Liver (tissue), 9 donors: ENCODE results near the gene ENOX2. TPM values are rescaled to one million over a fixed set of nuclear protein-coding genes. Genes with fewer than 3 reads are reported as not detected.
A peak's percentile ranks its signal among the peaks of the same experiment; 100 is the strongest.

Experiments used
- DNase-seq: peaks from one replicate; pipeline ENCODE4 v3.0.0-alpha.2; 2017; ENCODE audit warnings: low spot score
- H3K27ac ChIP-seq, 2 donors: one replicate each; pipeline ENCODE4 v1.7.0; 2013; ENCODE audit warnings: inconsistent platforms in 2 of 2, low read length in 2 of 2, control low read depth in 1 of 2, low read depth in 1 of 2, mild to moderate bottlenecking in 1 of 2
- H3K27me3 ChIP-seq, 4 donors: one replicate each; pipeline versions ENCODE4 v1.6.1 to v1.7.0; 2013; ENCODE audit warnings: low read length in 3 of 4, inconsistent platforms in 1 of 4, mild to moderate bottlenecking in 1 of 4, moderate library complexity in 1 of 4; ENCODE audit not compliant: control insufficient read depth in 4 of 4, insufficient read depth in 4 of 4
- H3K36me3 ChIP-seq, 4 donors: one replicate each; pipeline versions ENCODE4 v1.6.1 to v1.7.0; 2013; ENCODE audit warnings: low read length in 3 of 4, mild to moderate bottlenecking in 3 of 4, low read depth in 1 of 4, moderate library complexity in 1 of 4; ENCODE audit not compliant: control insufficient read depth in 4 of 4, insufficient read depth in 3 of 4
- H3K4me1 ChIP-seq, 4 donors: one replicate each; pipeline versions ENCODE4 v1.6.1 to v1.7.0; 2013; ENCODE audit warnings: low read length in 3 of 4, mild to moderate bottlenecking in 3 of 4, moderate library complexity in 1 of 4; ENCODE audit not compliant: control insufficient read depth in 4 of 4, insufficient read depth in 4 of 4
- H3K4me3 ChIP-seq, 3 donors: one replicate each; pipeline versions ENCODE4 v1.6.1 to v1.7.0; 2013; ENCODE audit warnings: low read length in 3 of 3, control low read depth in 1 of 3, low read depth in 1 of 3, mild to moderate bottlenecking in 1 of 3
- H3K9ac ChIP-seq, 2 donors: one replicate each; pipeline ENCODE4 v1.7.0; 2013; ENCODE audit warnings: low read length in 2 of 2, mild to moderate bottlenecking in 2 of 2, moderate library complexity in 2 of 2, control low read depth in 1 of 2, low read depth in 1 of 2
- H3K9me3 ChIP-seq, 4 donors: one replicate each; pipeline versions ENCODE4 v1.6.1 to v1.7.0; 2013; ENCODE audit warnings: low read length in 3 of 4; ENCODE audit not compliant: control insufficient read depth in 4 of 4
- EGR1 ChIP-seq, 2 donors: IDR thresholded peaks; 2 replicates each; pipeline ENCODE4 v1.6.1; 2016 to 2018; ENCODE audit warnings: antibody characterized with exemption in 2 of 2, low read depth in 2 of 2
- FOXA1 ChIP-seq: IDR thresholded peaks from 2 replicates; pipeline ENCODE4 v1.6.1; 2016; ENCODE audit warnings: antibody characterized with exemption
- FOXA2 ChIP-seq: IDR thresholded peaks from 2 replicates; pipeline ENCODE4 v1.6.1; 2016; ENCODE audit warnings: antibody characterized with exemption
- GABPA ChIP-seq, 2 donors: IDR thresholded peaks in 1 of 2; conservative IDR thresholded peaks in 1 of 2; 2 replicates each; pipeline ENCODE4 v1.6.1; 2016; ENCODE audit warnings: antibody characterized with exemption in 2 of 2, mild to moderate bottlenecking in 1 of 2, moderate library complexity in 1 of 2
- HNF4A ChIP-seq, 2 donors: conservative IDR thresholded peaks; 2 replicates each; pipeline ENCODE4 v1.6.1; 2016; ENCODE audit warnings: antibody characterized with exemption in 2 of 2, mild to moderate bottlenecking in 2 of 2
- HNF4G ChIP-seq: IDR thresholded peaks from 2 replicates; pipeline ENCODE4 v1.6.1; 2016; ENCODE audit warnings: antibody characterized with exemption
- JUND ChIP-seq, 2 donors: IDR thresholded peaks; 2 replicates each; pipeline ENCODE4 v1.6.1; 2016; ENCODE audit warnings: antibody characterized with exemption in 2 of 2
- NR2F2 ChIP-seq: IDR thresholded peaks from 2 replicates; pipeline ENCODE4 v1.6.1; 2016; ENCODE audit warnings: antibody characterized with exemption
- RAD21 ChIP-seq, 2 donors: IDR thresholded peaks; 2 replicates each; pipeline ENCODE4 v1.6.1; 2016; ENCODE audit warnings: antibody characterized with exemption in 2 of 2, mild to moderate bottlenecking in 2 of 2
- RXRA ChIP-seq, 2 donors: IDR thresholded peaks; 2 replicates each; pipeline ENCODE4 v1.6.1; 2017 to 2018; ENCODE audit warnings: antibody characterized with exemption in 2 of 2, mild to moderate bottlenecking in 1 of 2
- SP1 ChIP-seq: IDR thresholded peaks from 2 replicates; pipeline ENCODE4 v1.6.1; 2018; ENCODE audit warnings: antibody characterized with exemption, mild to moderate bottlenecking
- TAF1 ChIP-seq: conservative IDR thresholded peaks from 2 replicates; pipeline ENCODE4 v1.6.1; 2016; ENCODE audit warnings: antibody characterized with exemption, mild to moderate bottlenecking
- YY1 ChIP-seq: IDR thresholded peaks from 2 replicates; pipeline ENCODE4 v1.6.1; 2016; ENCODE audit warnings: antibody characterized with exemption, mild to moderate bottlenecking
- WGBS: extraction: QIAGEN DNeasy Blood & Tissue Kit; methylation state at CpG from one replicate; pipeline ENCODE4 v1.1.7; 2013; 5-methylcytosine and 5-hydroxymethylcytosine counted together
- polyA plus RNA-seq, 2 donors: library from polyadenylated mRNA; stranded (reverse) in 1 of 2; unstranded in 1 of 2; fragments of 200-250 nt in 1 of 2; fragments of >200 nt in 1 of 2; fragmentation: Nextera tagmentation in 1 of 2; extraction: Ambion mirVana in 1 of 2; gene quantifications; one replicate each; pipeline versions ENCODE4 v1.2.1 to v1.2.3, GENCODE V29; 2013 to 2015
- total RNA-seq, 2 donors: library from RNA; depleted of rRNA; stranded (reverse); fragments of >200 nt; gene quantifications; one replicate each; pipeline ENCODE4 v1.2.3, GENCODE V29; 2014
- TF ChIP-seq, protein P1 (sequence below): IDR thresholded peaks from 2 replicates; pipeline ENCODE4 v1.6.1; 2016; ENCODE audit warnings: antibody characterized with exemption, mild to moderate bottlenecking
- TF ChIP-seq, protein P2 (sequence below): IDR thresholded peaks from 2 replicates; pipeline ENCODE4 v1.6.1; 2016; ENCODE audit warnings: antibody characterized with exemption
- TF ChIP-seq, protein P3 (sequence below): IDR thresholded peaks from 2 replicates; pipeline ENCODE4 v1.6.1; 2016; ENCODE audit warnings: antibody characterized with exemption
- TF ChIP-seq, protein P4 (sequence below): fragments of 150-350 bp; IDR thresholded peaks from 2 replicates; pipeline ENCODE4 v1.5.1; 2017; ENCODE audit warnings: improper control_type of control experiment, low read depth, low read length; ENCODE audit not compliant: missing input control
- TF ChIP-seq, protein P5 (sequence below): IDR thresholded peaks from 2 replicates; pipeline ENCODE4 v1.6.1; 2016; ENCODE audit warnings: antibody characterized with exemption
- donor health status: healthy.
- donor health status: healthy.
- donor health status: healthy.
- donor health status: healthy.
- donor health status: healthy.

ENOX2 gene
- total and polyA plus RNA-seq, 4 donors = 5.0 to 11.5 (median 6.5) TPM

DNA sequence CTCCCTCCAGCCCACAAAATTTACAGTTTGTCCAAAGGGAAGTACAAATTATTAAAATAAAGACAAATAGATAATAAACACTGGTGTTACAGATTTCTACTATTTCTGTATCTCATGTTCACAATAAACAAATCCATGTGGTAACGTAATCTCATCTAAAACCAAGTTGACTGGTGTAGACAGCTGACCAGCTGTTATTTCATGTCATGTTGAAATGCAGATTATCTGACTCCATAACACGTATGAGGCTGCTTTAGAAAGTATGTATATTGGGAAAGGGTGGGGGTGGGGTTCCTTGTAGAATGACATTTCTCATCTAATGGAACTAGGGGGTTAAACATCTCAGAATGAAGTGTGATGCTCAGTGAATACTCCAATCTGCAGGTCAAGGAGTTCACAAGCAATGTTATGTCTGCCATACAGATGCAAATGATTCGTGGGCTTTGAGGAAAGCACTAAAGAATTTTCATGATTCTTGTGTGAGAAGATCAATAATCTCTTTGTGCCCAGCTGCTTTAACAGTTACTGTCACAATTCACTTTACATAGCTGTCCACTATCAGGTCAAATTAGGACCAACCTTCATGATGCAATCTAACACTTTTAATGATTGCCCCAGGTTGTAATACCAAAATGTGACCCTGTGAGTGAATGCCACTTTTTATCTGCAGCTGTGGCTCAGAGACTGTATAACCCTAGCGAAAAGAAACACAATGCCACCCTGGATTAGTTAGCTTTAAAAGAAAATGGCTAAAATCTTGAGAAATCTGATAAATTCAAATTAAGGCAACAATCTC is 114.0 kb downstream of the ENOX2 start:
- Histone ChIP-seq H3K9ac (no peak overlapping the region), H3K4me3 (no peak overlapping the region), H3K36me3 (no peaks in the 10 kb centered on the region), H3K27ac (no peak overlapping the region), H3K9me3 (no peaks in the 10 kb centered on the region), H3K4me1 (peaks cover 0 to 3% (median 1%) of the 10 kb centered on the region in 4 donors), H3K27me3 (no peaks in the 10 kb centered on the region)
- TF ChIP-seq SP1 (no peak), RAD21 (IDR thresholded peaks at IDR 0.05) (peak; percentile 30 to 53), HNF4A (conservative IDR thresholded peaks at IDR 0.05) (peak; percentile 43 to 52), EGR1 (IDR thresholded peaks at IDR 0.05; ENCODE audit: low read depth in 2 of 2) (no peak), TAF1 (no peak), FOXA2 (no peak), YY1 (peak; percentile 21), JUND (IDR thresholded peaks at IDR 0.05) (peak in 1 of 2 donors; percentile 30), GABPA (IDR thresholded peaks at IDR 0.05 in 1 of 2, conservative IDR thresholded peaks at IDR 0.05 in 1 of 2) (no peak), HNF4G (no peak), NR2F2 (no peak), FOXA1 (no peak), RXRA (IDR thresholded peaks at IDR 0.05) (peak; percentile 64 to 70)
- TF ChIP-seq, protein P1, sequence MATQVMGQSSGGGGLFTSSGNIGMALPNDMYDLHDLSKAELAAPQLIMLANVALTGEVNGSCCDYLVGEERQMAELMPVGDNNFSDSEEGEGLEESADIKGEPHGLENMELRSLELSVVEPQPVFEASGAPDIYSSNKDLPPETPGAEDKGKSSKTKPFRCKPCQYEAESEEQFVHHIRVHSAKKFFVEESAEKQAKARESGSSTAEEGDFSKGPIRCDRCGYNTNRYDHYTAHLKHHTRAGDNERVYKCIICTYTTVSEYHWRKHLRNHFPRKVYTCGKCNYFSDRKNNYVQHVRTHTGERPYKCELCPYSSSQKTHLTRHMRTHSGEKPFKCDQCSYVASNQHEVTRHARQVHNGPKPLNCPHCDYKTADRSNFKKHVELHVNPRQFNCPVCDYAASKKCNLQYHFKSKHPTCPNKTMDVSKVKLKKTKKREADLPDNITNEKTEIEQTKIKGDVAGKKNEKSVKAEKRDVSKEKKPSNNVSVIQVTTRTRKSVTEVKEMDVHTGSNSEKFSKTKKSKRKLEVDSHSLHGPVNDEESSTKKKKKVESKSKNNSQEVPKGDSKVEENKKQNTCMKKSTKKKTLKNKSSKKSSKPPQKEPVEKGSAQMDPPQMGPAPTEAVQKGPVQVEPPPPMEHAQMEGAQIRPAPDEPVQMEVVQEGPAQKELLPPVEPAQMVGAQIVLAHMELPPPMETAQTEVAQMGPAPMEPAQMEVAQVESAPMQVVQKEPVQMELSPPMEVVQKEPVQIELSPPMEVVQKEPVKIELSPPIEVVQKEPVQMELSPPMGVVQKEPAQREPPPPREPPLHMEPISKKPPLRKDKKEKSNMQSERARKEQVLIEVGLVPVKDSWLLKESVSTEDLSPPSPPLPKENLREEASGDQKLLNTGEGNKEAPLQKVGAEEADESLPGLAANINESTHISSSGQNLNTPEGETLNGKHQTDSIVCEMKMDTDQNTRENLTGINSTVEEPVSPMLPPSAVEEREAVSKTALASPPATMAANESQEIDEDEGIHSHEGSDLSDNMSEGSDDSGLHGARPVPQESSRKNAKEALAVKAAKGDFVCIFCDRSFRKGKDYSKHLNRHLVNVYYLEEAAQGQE = no peak
- TF ChIP-seq, protein P2, sequence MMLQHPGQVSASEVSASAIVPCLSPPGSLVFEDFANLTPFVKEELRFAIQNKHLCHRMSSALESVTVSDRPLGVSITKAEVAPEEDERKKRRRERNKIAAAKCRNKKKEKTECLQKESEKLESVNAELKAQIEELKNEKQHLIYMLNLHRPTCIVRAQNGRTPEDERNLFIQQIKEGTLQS = peak; percentile 76
- TF ChIP-seq, protein P3, sequence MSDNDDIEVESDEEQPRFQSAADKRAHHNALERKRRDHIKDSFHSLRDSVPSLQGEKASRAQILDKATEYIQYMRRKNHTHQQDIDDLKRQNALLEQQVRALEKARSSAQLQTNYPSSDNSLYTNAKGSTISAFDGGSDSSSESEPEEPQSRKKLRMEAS = peak; percentile 18
- TF ChIP-seq, protein P4, sequence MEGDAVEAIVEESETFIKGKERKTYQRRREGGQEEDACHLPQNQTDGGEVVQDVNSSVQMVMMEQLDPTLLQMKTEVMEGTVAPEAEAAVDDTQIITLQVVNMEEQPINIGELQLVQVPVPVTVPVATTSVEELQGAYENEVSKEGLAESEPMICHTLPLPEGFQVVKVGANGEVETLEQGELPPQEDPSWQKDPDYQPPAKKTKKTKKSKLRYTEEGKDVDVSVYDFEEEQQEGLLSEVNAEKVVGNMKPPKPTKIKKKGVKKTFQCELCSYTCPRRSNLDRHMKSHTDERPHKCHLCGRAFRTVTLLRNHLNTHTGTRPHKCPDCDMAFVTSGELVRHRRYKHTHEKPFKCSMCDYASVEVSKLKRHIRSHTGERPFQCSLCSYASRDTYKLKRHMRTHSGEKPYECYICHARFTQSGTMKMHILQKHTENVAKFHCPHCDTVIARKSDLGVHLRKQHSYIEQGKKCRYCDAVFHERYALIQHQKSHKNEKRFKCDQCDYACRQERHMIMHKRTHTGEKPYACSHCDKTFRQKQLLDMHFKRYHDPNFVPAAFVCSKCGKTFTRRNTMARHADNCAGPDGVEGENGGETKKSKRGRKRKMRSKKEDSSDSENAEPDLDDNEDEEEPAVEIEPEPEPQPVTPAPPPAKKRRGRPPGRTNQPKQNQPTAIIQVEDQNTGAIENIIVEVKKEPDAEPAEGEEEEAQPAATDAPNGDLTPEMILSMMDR = peak; percentile 17
- TF ChIP-seq, protein P5, sequence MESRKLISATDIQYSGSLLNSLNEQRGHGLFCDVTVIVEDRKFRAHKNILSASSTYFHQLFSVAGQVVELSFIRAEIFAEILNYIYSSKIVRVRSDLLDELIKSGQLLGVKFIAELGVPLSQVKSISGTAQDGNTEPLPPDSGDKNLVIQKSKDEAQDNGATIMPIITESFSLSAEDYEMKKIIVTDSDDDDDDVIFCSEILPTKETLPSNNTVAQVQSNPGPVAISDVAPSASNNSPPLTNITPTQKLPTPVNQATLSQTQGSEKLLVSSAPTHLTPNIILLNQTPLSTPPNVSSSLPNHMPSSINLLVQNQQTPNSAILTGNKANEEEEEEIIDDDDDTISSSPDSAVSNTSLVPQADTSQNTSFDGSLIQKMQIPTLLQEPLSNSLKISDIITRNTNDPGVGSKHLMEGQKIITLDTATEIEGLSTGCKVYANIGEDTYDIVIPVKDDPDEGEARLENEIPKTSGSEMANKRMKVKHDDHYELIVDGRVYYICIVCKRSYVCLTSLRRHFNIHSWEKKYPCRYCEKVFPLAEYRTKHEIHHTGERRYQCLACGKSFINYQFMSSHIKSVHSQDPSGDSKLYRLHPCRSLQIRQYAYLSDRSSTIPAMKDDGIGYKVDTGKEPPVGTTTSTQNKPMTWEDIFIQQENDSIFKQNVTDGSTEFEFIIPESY = no peak
- 65% methylated on average over 4 of the region's 4 CpGs for WGBS
- no peak for DNase-seq
